HepG2 (cell line): ENCODE results near the gene SHANK2. TPM values are rescaled to one million over a fixed set of nuclear protein-coding genes. Genes with fewer than 3 reads are reported as not detected.

Experiments used
- ATAC-seq: fragments of 200-7000 bp; cut with Tn5 transposase; 3 replicates; pipeline ENCODE4 v1.9.1; 2020; ENCODE audit warnings: mild to moderate bottlenecking, moderate library complexity
- BruUV-seq: library from RNA; stranded (reverse); fragments of 400-500 nt; replicated peaks from 2 replicates; lab custom pipeline; 2021; lab: Mats Ljungman, UMichigan
- CTCF ChIA-PET: fragments of 300-600 bp; formaldehyde crosslinking; extraction: SDS; loops from one replicate; lab custom pipeline; 2021; ENCODE audit warnings: low total read pairs, inconsistent platforms, low intra/inter-chr PET ratio; lab: Yijun Ruan, JAX
- POLR2A ChIA-PET: fragments of 350-600 bp; sonication (Branson Sonifier 250); formaldehyde crosslinking; loops from one replicate; lab custom pipeline; 2020; ENCODE audit warnings: antibody characterized with exemption, inconsistent platforms; lab: Yijun Ruan, JAX
- DNase-seq: peaks from one replicate; pipeline ENCODE4 v3.0.0-alpha.2; 2015; ENCODE audit warnings: low spot score
- FAIRE-seq: peaks from 3 replicates; lab custom pipeline; 2011; peaks lifted over from hg19 to GRCh38; lab: Jason Lieb, UNC
- H2AFZ ChIP-seq: one replicate; pipeline ENCODE4 v1.6.1; 2011; ENCODE audit warnings: low read length, inconsistent platforms
- H3K27ac ChIP-seq: fragments of 300-600 bp; 3 replicates; pipeline ENCODE4 v1.8.0; 2011; ENCODE audit warnings: mixed run types, mild to moderate bottlenecking, mixed read lengths, low read length, inconsistent platforms; ENCODE audit not compliant: insufficient read depth; ENCODE audit errors: extremely low read length
- H3K27me3 ChIP-seq, 2 experiments: fragments of 200-600 bp in 1 of 2; 2 replicates in 1 of 2; 3 replicates in 1 of 2; pipeline versions ENCODE4 v1.6.0 to v1.8.0; 2011; ENCODE audit warnings: low read length in 2 of 2, mild to moderate bottlenecking in 2 of 2, moderate library complexity in 2 of 2, inconsistent platforms in 1 of 2; ENCODE audit not compliant: insufficient read depth in 2 of 2, control insufficient read depth in 1 of 2
- H3K36me3 ChIP-seq, 2 experiments: fragments of 200-600 bp in 1 of 2; replicated peaks in 1 of 2; 2 replicates in 1 of 2; 3 replicates in 1 of 2; pipeline versions ENCODE4 v1.5.1 to v1.8.0; 2011; ENCODE audit warnings: low read length in 2 of 2, inconsistent platforms in 1 of 2; ENCODE audit not compliant: insufficient read depth in 2 of 2, control insufficient read depth in 1 of 2
- H3K4me1 ChIP-seq: 2 replicates; pipeline ENCODE4 v1.5.1; 2012; ENCODE audit warnings: low read length, inconsistent platforms; ENCODE audit not compliant: insufficient read depth
- H3K4me2 ChIP-seq: 2 replicates; pipeline ENCODE4 v1.6.0; 2011; ENCODE audit warnings: low read depth, low read length, inconsistent platforms
- H3K4me3 ChIP-seq, 3 experiments: fragments of 200-600 bp in 1 of 3; sonication (generic), shearing (Covaris generic) in 1 of 3; replicated peaks in 1 of 3; 2 replicates each; pipeline ENCODE4 v1.5.1; 2011 to 2016; ENCODE audit warnings: low read length in 3 of 3, inconsistent platforms in 2 of 3, low read depth in 2 of 3, mild to moderate bottlenecking in 2 of 3, control low read depth in 1 of 3, mixed read lengths in 1 of 3; ENCODE audit not compliant: insufficient read depth in 1 of 3
- H3K79me2 ChIP-seq: one replicate; pipeline ENCODE4 v1.6.1; 2011; ENCODE audit warnings: low read length, inconsistent platforms; ENCODE audit not compliant: insufficient read depth
- H3K9ac ChIP-seq: 2 replicates; pipeline ENCODE4 v1.6.0; 2011; ENCODE audit warnings: mild to moderate bottlenecking, low read depth, low read length, inconsistent platforms; ENCODE audit not compliant: insufficient read depth
- H3K9me3 ChIP-seq: 2 replicates; pipeline ENCODE4 v1.5.1; 2012; ENCODE audit warnings: mild to moderate bottlenecking, low read length
- H4K20me1 ChIP-seq: 2 replicates; pipeline ENCODE4 v1.6.0; 2011; ENCODE audit warnings: inconsistent platforms, mild to moderate bottlenecking, low read length, moderate library complexity; ENCODE audit not compliant: insufficient read depth
- ATF5 ChIP-seq: sonication (generic); formaldehyde crosslinking; IDR thresholded peaks from 2 replicates; pipeline ENCODE4 v1.4.0; 2020; ENCODE audit warnings: mild to moderate bottlenecking, low read depth, missing genetic modification reagents
- CEBPB ChIP-seq: IDR thresholded peaks from 2 replicates; pipeline ENCODE4 v1.6.1; 2011; ENCODE audit warnings: low read depth, low read length, improper control_type of control experiment, borderline replicate concordance
- DMTF1 ChIP-seq: sonication (generic); formaldehyde crosslinking; IDR thresholded peaks from 2 replicates; pipeline ENCODE4 v1.4.0; 2020; ENCODE audit warnings: mild to moderate bottlenecking, missing genetic modification reagents
- HOXA3 ChIP-seq: sonication (generic); formaldehyde crosslinking; IDR thresholded peaks from 2 replicates; pipeline ENCODE4 v1.5.0; 2020; ENCODE audit warnings: missing genetic modification reagents
- NCOA1 ChIP-seq: sonication (generic); formaldehyde crosslinking; IDR thresholded peaks from 2 replicates; pipeline ENCODE4 v1.9.0; 2021; ENCODE audit warnings: missing genetic modification reagents
- SRF ChIP-seq: IDR thresholded peaks from 2 replicates; pipeline ENCODE4 v1.6.1; 2011; ENCODE audit warnings: mild to moderate bottlenecking, low read depth, low read length, moderate library complexity
- ZBTB37 ChIP-seq: sonication (generic); formaldehyde crosslinking; IDR thresholded peaks from 2 replicates; pipeline ENCODE4 v1.4.0; 2020; ENCODE audit warnings: mild to moderate bottlenecking, missing genetic modification reagents
- WGBS: methylation state at CpG from one replicate; pipeline ENCODE4 v1.1.6; 2017; ENCODE audit warnings: low lambda C conversion rate; 5-methylcytosine and 5-hydroxymethylcytosine counted together
- in situ Hi-C: cut with HindIII; loops from 2 replicates; pipeline ENCODE4 v1.10.0; 2017; ENCODE audit warnings: low pct_unique_long_range_greater_than_20kb; ENCODE audit not compliant: extremely low pct_ligation_motif_present
- intact Hi-C: fragments of 100-400 bp; cut with micrococcal nuclease; formaldehyde crosslinking; loops from one replicate; pipeline ENCODE4 v1.10.0; 2022; ENCODE audit not compliant: unreplicated experiment
- polyA plus RNA-seq, 8 experiments: library from polyadenylated mRNA; depleted of rRNA in 3 of 8; stranded (reverse) in 7 of 8; unstranded in 1 of 8; fragments of >200 nt; fragmentation: Illumina TruSeq in 4 of 8; extraction: Trizol in 4 of 8; gene quantifications; 2 replicates each; pipeline versions ENCODE4 v1.2.1 to v1.2.3, GENCODE V29; 2011 to 2016; ENCODE audit warnings: low read depth in 4 of 8, missing spikeins in 1 of 8, mixed read lengths in 1 of 8; ENCODE audit not compliant: insufficient read depth in 1 of 8
- total RNA-seq, 5 experiments: library from RNA; depleted of rRNA; stranded (reverse); fragments of >200 nt; fragmentation: Illumina TruSeq; extraction: Trizol; gene quantifications; 2 replicates each; pipeline ENCODE4 v1.2.3, GENCODE V29; 2016; ENCODE audit warnings: low read depth in 1 of 5

The SHANK2 gene
- total and polyA plus RNA-seq, 2 of the 13 experiments (the other 11 are each of a cell fraction or from before 2014, with no cell fraction given) = 10.2 to 13.0 TPM

- in situ Hi-C loops = no loop called here
- no peak overlapping the region for H3K4me2 ChIP-seq
Measured at GRCh38 chr11:71210861-71211260, 41.5 kb downstream of the SHANK2 start.

More at GRCh38 chr11:71210861-71211260, 41.5 kb downstream of the SHANK2 start:
- ATAC-seq (no peak), DNase-seq (no peak), FAIRE-seq (no peak)
- H3K79me2 ChIP-seq = peaks cover 87% of the 10 kb centered on the region
- BruUV-seq = no TSS peak
- H3K4me1 ChIP-seq = peaks cover 41% of the 10 kb centered on the region
- no peak overlapping the region for H3K27ac ChIP-seq
- ChIA-PET CTCF (no interaction called here), POLR2A (no interaction called here)
- 0 out of 2 replicates have a peak, but pooled peaks cover 5% of the 10 kb centered on the region for H3K9me3 ChIP-seq
- H3K36me3 ChIP-seq = peaks cover 30 to 54% of the 10 kb centered on the region in 2 experiments; a peak in 4 of 5 replicates
- H3K4me3 ChIP-seq = no peak overlapping the region
- H3K9ac ChIP-seq = no peak overlapping the region
- TF ChIP-seq CEBPB = no peak
- no peak for TF ChIP-seq ATF5 (CRISPR knock-in tag)
- TF ChIP-seq SRF = no peak
- TF ChIP-seq DMTF1 (CRISPR knock-in tag) = no peak
- TF ChIP-seq NCOA1 (CRISPR knock-in tag) = no peak
- TF ChIP-seq ZBTB37 (CRISPR knock-in tag) = no peak
- no peak for TF ChIP-seq HOXA3
- WGBS = 98% methylated on average over 8 of the region's 8 CpGs
- intact Hi-C loops = no loop called here
- H3K27me3 ChIP-seq = no peaks in the 10 kb centered on the region
- peaks cover 52% of the 10 kb centered on the region for H4K20me1 ChIP-seq
- no peak overlapping the region for H2AFZ ChIP-seq
